GM21529 (cell line): ENCODE results near the gene KDM8.
"Not testable (repeated sequence)": the region's sequence is repeated elsewhere in the genome, so short reads cannot be mapped to it uniquely, and the experiment has no call there.

Experiments
- ATAC-seq: cut with Tn5 transposase; IDR thresholded peaks from one replicate; pipeline ENCODE4 v1.9.1; 2021; ENCODE audit not compliant: unreplicated experiment

Gene KDM8

GRCh38 chr16:27241658-27242057 lies 38.3 kb downstream of the KDM8 start:
- ATAC-seq = no peak

GRCh38 chr16:27242398-27242797 lies 39.1 kb downstream of the KDM8 start:
- no peak for ATAC-seq

- no peak for ATAC-seq
Observed at GRCh38 chr16:27242868-27243590, 39.7 kb downstream of the KDM8 start.

- ATAC-seq = no peak
Observed at GRCh38 chr16:27243725-27244362, 40.5 kb downstream of the KDM8 start.

GRCh38 chr16:27244363-27244755 lies 41.0 kb downstream of the KDM8 start:
- no peak for ATAC-seq

GRCh38 chr16:27245276-27246172 lies 42.2 kb downstream of the KDM8 start:
- no peak for ATAC-seq

- no peak for ATAC-seq
Observed at GRCh38 chr16:27246439-27246838, 43.1 kb downstream of the KDM8 start.

GRCh38 chr16:27247076-27247475 lies 43.8 kb downstream of the KDM8 start:
- not testable (repeated sequence) for ATAC-seq

- ATAC-seq = no peak
Observed at GRCh38 chr16:27248036-27248435, 44.7 kb downstream of the KDM8 start.

GRCh38 chr16:27248886-27249285 lies 45.6 kb downstream of the KDM8 start:
- not testable (repeated sequence) for ATAC-seq

- ATAC-seq = no peak
Observed at GRCh38 chr16:27251541-27252205, 48.3 kb downstream of the KDM8 start.

GRCh38 chr16:27252206-27252585 lies 48.9 kb downstream of the KDM8 start:
- ATAC-seq = no peak

- no peak for ATAC-seq
Observed at GRCh38 chr16:27253526-27253930, 50.2 kb downstream of the KDM8 start.

- peak; percentile 70 for ATAC-seq
Observed at GRCh38 chr16:27254262-27254811, 51.0 kb downstream of the KDM8 start.

GRCh38 chr16:27256861-27257260 lies 53.5 kb downstream of the KDM8 start:
- no peak for ATAC-seq

GRCh38 chr16:27257271-27257670 lies 53.9 kb downstream of the KDM8 start:
- ATAC-seq = no peak

- ATAC-seq = no peak
Observed at GRCh38 chr16:27258241-27258734, 55.0 kb downstream of the KDM8 start.

GRCh38 chr16:27259710-27260109 lies 56.4 kb downstream of the KDM8 start:
- no peak for ATAC-seq

GRCh38 chr16:27262904-27263423 lies 59.6 kb downstream of the KDM8 start:
- not testable (repeated sequence) for ATAC-seq

GRCh38 chr16:27264151-27264550 lies 60.8 kb downstream of the KDM8 start:
- ATAC-seq = no peak
